Uterus (tissue), 2 donors: ENCODE data around the gene FASTK.

Experiments
- POLR2A ChIP-seq, 2 donors: fragments of 450-650 bp; IDR thresholded peaks; one replicate each; pipeline ENCODE4 v1.6.1; 2016; ENCODE audit warnings: antibody characterized with exemption in 2 of 2, mild to moderate bottlenecking in 1 of 2, moderate library complexity in 1 of 2
- TF ChIP-seq, protein P1 (sequence below), 4 experiments: fragments of 200-600 bp in 2 of 4; fragments of 450-650 bp in 2 of 4; sonication (generic) in 2 of 4; IDR thresholded peaks; one replicate each; pipeline ENCODE4 v1.5.1; 2016 to 2019; ENCODE audit warnings: antibody characterized with exemption in 4 of 4, mild to moderate bottlenecking in 2 of 4, moderate library complexity in 1 of 4

DNA sequence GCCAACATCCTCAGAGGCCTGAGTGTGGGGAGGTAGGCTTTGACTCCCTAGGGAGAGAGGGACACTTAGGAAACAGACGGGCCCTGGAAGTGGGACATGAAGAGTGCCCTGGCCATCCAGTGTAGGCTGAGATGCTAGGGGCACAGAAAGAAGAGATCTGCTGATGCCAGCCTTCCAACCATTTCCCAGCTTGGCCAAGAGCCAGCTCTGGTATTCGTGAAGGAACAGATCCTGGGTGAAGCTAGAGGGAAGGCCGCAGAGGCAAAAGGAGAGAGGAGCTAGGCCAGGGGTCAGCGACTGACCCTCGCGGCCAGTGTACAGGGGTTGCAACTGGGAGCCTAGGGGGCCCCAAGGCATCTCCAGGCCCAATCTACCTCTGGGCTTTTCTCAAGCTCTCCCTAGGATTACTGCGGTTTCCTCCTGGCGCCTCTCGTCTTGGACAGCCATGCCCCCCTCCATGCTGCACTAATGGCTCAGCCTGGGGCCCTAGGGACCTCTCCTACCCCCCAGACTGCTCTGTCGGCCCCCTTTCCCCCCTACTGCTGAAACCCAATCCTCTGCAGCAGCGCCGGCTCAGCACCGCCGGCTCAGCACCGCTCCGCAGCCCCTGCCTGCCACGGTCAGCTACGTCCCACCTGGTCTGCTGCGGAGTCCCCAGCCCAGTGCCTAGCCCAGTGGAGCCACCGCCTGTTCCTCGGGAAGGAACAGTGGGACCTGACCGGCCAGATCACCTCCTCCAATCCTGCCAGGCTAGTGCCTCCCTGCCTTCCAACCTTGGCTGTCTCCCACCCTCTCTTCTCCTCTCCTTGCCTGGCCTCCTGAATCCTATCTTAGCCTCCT is 32.4 kb downstream of the FASTK start, which contains the start of gene ASIC3:
- no peak for TF ChIP-seq POLR2A (IDR thresholded peaks at IDR 0.05)
- TF ChIP-seq, protein P1, sequence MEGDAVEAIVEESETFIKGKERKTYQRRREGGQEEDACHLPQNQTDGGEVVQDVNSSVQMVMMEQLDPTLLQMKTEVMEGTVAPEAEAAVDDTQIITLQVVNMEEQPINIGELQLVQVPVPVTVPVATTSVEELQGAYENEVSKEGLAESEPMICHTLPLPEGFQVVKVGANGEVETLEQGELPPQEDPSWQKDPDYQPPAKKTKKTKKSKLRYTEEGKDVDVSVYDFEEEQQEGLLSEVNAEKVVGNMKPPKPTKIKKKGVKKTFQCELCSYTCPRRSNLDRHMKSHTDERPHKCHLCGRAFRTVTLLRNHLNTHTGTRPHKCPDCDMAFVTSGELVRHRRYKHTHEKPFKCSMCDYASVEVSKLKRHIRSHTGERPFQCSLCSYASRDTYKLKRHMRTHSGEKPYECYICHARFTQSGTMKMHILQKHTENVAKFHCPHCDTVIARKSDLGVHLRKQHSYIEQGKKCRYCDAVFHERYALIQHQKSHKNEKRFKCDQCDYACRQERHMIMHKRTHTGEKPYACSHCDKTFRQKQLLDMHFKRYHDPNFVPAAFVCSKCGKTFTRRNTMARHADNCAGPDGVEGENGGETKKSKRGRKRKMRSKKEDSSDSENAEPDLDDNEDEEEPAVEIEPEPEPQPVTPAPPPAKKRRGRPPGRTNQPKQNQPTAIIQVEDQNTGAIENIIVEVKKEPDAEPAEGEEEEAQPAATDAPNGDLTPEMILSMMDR (IDR thresholded peaks at IDR 0.05) = no peak
